ENCODE results near the gene RBPJL.
A peak's percentile ranks its signal among the peaks of the same experiment; 100 is the strongest.

RBPJL gene

GRCh38 chr20:45359406-45360148 is 52.9 kb downstream of the RBPJL start:
- DNase-seq (ENCODE audit: low read depth, low spot score), result no peak

- DNase-seq (ENCODE audit: low read depth, low spot score), result no peak
These were observed 55.2 kb downstream of the RBPJL start for GRCh38 chr20:45361793-45362192.

GRCh38 chr20:45362804-45363610 is 56.4 kb downstream of the RBPJL start, which contains the start of gene SYS1:
TSS of gene SYS1 (plus strand) at chr20:45363156. CDS start at chr20:45363532, 376 bp downstream.
- peak; percentile 90 for DNase-seq (ENCODE audit: low read depth, low spot score)

GRCh38 chr20:45363611-45364492 is 57.2 kb downstream of the RBPJL start:
- no peak for DNase-seq (ENCODE audit: low read depth, low spot score)

- DNase-seq (ENCODE audit: low read depth, low spot score), result no peak
These were observed 58.9 kb downstream of the RBPJL start for GRCh38 chr20:45365444-45365970.

GRCh38 chr20:45366192-45366591 is 59.6 kb downstream of the RBPJL start:
- no peak for DNase-seq (ENCODE audit: low read depth, low spot score)

DNA sequence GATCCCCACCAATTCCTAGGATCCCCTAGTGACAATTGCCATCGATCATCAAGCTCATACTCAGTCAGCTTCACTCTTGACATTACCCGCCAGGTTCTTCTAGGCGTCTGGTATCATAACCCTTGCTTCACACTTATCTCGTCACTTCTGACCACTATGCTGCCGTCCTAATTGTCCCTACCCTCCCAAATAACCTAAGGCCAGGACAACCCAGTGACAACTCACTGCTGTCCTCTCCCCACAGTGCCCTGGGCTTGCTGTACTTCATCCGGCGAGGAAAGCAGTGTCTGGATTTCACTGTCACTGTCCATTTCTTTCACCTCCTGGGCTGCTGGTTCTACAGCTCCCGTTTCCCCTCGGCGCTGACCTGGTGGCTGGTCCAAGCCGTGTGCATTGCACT is 60.0 kb downstream of the RBPJL start:
- no peak for DNase-seq (ENCODE audit: low read depth, low spot score)

DNA sequence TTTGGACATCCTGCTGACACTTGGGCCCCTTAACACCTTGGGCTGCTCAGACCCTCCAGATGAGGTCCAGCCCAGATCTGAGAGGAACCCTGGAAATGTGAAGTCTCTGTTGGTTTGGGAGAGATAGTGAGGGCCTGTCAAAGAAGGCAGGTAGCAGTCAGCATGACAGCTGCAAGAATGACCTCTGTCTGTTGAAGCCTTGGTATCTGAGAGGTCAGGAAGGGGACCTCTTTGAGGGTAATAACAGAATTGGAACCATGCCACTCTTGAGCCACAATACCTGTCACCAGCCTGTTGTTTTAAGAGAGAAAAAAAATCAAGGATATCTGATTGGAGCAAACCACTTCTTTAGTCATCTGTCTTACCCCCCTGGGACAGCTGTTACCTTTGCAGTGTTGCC is 60.5 kb downstream of the RBPJL start:
- DNase-seq (ENCODE audit: low read depth, low spot score), result no peak

Measured in iPS DF 19.7 (cell line).